NB4 (cell line): Measurements from ENCODE around the gene BCAS3.

Experiments used
- DNase-seq: peaks from one replicate; pipeline ENCODE4 v3.0.0; 2010; ENCODE audit warnings: low read depth
- H3K4me3 ChIP-seq: one replicate; pipeline ENCODE4 v1.5.1; 2011; ENCODE audit warnings: mild to moderate bottlenecking, low read depth, low read length, moderate library complexity
- MYC ChIP-seq: IDR thresholded peaks from 2 replicates; pipeline ENCODE4 v1.6.1; 2011; ENCODE audit warnings: low read depth, low read length
- POLR2A ChIP-seq: IDR thresholded peaks from 2 replicates; pipeline ENCODE4 v1.6.1; 2011; ENCODE audit warnings: mild to moderate bottlenecking; ENCODE audit not compliant: insufficient read length; ENCODE audit errors: extremely low read depth
- TF ChIP-seq, protein P1 (sequence below): IDR thresholded peaks from one replicate; pipeline ENCODE4 v1.5.1; 2012; ENCODE audit warnings: low read depth, low read length
- TF ChIP-seq, protein P2 (sequence below): IDR thresholded peaks from 2 replicates; pipeline ENCODE4 v1.6.1; 2011; ENCODE audit warnings: low read depth, low read length

The BCAS3 gene

DNA sequence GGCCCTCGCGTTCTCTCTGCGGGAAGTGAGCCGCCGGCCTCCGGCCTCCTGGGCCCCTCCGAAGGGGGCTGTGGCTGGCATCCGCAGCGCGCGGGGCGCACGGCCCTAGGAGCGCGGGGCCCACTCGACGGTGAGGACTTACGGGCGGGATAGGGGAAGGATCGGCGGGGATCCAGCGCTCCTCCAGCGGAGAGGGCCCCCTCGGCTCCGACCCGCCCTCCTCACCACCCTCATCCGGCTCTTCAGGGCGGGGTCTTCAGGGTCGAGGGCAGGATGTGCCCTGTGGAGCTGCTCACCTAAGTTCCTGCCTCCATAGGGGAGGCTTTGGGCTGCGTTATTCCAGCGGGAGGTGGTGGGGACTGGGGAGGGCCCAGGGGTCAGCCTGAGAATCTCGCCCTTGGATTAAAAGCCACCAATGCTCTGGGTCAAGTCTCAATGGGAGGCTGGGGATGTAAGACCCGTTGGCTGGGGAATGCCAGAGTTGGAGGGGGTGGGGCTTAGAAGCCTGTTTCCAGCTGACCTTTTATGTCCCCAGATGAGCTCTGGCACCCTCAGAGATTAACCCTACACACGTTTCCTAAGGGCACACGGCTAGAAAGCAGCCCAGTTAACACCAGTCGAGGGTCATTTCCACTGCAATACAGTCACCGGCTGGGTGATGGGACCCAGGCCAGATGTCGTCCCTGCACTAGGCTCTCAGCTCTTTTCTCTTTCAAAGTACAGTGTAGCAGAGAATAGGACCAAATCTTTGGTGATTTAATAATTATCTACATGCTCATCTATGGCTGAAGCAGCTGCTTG, 735.4 kb downstream of the BCAS3 start:
- no peak overlapping the region for H3K4me3 ChIP-seq
- no peak for DNase-seq

DNA sequence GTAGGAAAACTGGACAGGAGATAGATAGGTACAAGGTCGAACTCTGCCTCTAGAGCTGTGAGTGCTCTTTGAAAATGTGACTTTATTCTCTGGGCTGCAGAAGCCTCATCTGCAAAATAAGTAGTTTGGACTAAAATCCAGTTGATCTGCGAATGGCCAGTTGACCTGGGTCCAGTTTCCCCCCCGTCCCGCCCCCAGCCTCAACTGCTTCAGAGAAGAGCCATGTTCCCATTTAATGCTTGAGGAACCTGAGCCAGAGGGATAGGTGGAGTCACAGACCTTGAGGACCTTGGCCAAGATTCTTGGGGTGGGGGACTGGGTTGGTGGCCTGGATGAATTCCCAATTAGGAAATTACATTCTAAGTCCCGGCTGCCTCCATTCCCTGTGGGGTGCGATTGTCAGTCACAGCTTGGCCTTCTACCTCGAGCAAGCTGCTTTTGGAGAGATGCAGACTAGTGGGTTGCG, 736.0 kb downstream of the BCAS3 start:
- no peak overlapping the region for H3K4me3 ChIP-seq
- DNase-seq = no peak
- no peak for TF ChIP-seq MYC

More for the DNA sequence above, 735.4 kb downstream of the BCAS3 start:
- TF ChIP-seq, protein P1, sequence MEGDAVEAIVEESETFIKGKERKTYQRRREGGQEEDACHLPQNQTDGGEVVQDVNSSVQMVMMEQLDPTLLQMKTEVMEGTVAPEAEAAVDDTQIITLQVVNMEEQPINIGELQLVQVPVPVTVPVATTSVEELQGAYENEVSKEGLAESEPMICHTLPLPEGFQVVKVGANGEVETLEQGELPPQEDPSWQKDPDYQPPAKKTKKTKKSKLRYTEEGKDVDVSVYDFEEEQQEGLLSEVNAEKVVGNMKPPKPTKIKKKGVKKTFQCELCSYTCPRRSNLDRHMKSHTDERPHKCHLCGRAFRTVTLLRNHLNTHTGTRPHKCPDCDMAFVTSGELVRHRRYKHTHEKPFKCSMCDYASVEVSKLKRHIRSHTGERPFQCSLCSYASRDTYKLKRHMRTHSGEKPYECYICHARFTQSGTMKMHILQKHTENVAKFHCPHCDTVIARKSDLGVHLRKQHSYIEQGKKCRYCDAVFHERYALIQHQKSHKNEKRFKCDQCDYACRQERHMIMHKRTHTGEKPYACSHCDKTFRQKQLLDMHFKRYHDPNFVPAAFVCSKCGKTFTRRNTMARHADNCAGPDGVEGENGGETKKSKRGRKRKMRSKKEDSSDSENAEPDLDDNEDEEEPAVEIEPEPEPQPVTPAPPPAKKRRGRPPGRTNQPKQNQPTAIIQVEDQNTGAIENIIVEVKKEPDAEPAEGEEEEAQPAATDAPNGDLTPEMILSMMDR = no peak
- TF ChIP-seq, protein P2, sequence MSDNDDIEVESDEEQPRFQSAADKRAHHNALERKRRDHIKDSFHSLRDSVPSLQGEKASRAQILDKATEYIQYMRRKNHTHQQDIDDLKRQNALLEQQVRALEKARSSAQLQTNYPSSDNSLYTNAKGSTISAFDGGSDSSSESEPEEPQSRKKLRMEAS = no peak
- no peak for TF ChIP-seq MYC
- no peak for TF ChIP-seq POLR2A

DNA sequence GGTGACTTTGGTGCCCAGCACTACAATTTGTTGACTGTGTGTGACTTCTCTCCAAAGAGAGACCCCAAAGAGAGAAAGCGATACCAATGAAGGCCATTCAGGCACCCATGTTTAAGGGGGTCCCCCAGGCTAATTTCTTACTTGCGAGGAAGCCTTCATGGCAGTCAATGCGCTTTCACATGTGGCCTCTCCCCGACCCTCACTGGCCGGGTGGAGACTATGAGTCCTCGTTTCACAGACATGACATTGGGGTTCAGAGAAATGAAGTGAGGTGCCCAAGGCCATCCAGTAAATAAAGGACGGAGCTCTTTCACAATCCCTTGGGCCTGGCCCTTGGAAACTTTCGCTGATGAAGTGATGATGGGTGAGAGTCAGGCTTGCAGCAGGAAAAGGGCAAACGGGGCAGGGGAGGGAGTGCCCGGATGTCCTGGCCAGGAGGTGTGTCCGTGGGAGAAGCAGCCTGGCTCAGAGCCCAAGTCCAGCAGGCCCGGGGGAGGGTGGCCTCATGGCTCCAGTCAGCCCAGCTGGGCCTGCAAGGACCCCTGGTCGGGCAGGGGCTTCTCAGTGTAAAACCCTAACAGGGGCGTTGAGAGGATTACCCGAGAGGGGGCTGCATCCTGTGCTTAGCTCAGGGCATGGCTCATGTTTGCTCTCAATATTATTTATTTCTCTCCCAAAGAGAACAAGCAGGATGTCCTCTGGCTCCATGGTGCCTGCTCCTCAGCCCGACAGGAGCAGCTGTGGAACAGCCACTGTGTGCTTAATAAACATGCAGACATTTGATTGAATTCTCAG, 736.7 kb downstream of the BCAS3 start:
- TF ChIP-seq, protein P1 = no peak
- TF ChIP-seq MYC (no peak), POLR2A (no peak)
- TF ChIP-seq, protein P2 = no peak
- DNase-seq = no peak

DNA sequence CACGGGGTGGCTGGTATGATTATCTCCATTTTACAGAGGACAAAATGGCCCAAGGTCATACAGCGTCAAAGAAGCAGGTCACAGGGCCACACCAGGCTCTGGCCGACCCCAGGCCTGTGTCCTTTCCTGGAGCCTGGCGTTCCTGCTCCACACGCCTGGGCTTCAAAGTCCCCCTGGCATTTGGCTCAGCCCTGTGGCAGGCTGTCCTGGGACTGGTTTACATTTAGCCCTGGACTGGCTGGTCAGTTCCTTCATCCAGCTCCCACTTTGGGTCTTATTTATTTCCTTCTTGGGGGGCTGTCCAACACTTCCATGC, 737.2 kb downstream of the BCAS3 start:
- no peak for DNase-seq
- no peak overlapping the region for H3K4me3 ChIP-seq
- TF ChIP-seq POLR2A (no peak), MYC (no peak)
- TF ChIP-seq, protein P1 = no peak
- TF ChIP-seq, protein P2 = no peak

More for the DNA sequence above, 736.7 kb downstream of the BCAS3 start:
- H3K4me3 ChIP-seq = no peak overlapping the region

DNA sequence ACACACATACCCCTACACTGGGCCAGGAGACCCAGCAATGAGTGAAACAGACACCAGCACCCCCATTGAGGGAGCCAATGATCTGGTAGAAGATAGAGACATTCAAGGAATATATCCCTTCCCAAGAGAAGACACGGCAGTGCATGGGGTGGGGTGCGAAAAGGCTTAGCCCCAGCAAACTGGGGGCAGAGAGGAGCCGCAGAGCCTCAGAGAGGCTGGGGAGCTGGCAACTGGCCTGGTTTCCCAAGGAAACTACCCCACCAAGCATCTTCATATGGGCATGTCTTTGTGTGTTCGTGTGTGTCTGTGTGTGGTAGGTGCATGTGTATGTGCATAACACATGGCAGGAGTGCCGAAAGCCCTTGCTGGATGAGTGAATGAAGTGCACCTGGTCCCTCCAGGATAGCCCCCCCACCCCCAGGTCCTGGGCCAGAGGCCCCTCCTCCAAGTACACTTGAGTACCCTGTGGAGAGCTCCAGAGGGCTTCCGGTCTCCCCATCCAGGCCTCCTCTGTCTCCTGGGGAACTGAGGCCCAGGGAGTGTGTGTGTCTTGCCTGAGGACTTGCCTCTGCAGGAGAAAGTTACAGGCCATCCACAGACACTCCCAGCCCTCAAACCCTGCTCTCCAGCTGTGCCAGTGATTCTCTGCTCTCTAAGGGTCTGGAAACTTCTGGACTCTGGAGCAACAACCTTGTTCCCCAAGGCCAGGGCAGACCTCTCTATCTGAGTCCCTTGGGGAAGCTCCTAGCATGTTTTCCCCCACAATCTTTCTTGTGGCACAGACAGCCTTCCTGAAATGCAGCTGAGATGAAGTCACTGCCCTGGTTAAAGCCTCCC, 737.9 kb downstream of the BCAS3 start:
- H3K4me3 ChIP-seq = no peak overlapping the region
- TF ChIP-seq, protein P2 = no peak
- no peak for TF ChIP-seq MYC
- TF ChIP-seq POLR2A = no peak
- TF ChIP-seq, protein P1 = no peak
- DNase-seq = no peak
